ENCODE data around the gene DUXB. TPM values are rescaled to one million over a fixed set of nuclear protein-coding genes. Genes with fewer than 3 reads are reported as not detected.

Gene DUXB
- total RNA-seq, 1 experiment from 2014 or later: not detected

DNA sequence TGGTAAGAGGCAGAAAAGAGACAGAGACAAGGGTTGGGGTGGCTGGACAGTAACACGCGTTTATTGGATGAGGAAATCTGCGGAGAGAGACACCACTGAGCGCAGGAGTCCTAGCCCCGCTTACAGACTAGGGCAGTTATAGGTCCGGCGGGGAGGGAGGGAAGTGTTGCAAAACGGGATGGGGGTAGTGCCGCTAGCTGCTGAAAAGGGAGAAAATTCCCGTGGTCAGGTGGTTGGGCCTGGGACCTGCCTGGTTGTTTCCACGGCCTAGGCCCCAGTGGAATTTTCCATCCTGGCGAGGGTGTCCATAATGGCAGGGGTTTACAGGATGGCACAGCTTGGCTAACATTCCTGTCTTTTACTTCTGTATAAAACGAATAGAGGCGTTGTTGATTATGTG lies 19.0 kb downstream of the DUXB start:
- Mint-ChIP-seq H3K27ac (no peak overlapping the region), H3K4me3 (no peak overlapping the region), H3K4me1 (peaks cover 2 to 3% of the 10 kb centered on the region in 2 experiments; a peak in 2 of 4 replicates), H3K9me3 (peaks cover 39 to 45% of the 10 kb centered on the region in 2 experiments), H3K36me3 (ENCODE audit: insufficient read depth in 1 of 3, low read depth in 3 of 3) (peaks cover 20 to 29% (median 24%) of the 10 kb centered on the region in 3 experiments), H3K27me3 (ENCODE audit: low read depth) (peaks cover 2% of the 10 kb centered on the region; the same call in 1 of the 2 replicates)
- no peak overlapping the region for H2BK5ac ChIP-seq (ENCODE audit: insufficient read length, low read length)
- no peak overlapping the region for H3K9ac ChIP-seq (ENCODE audit: extremely low read depth, insufficient read length, low read length)
- H2AK5ac ChIP-seq (ENCODE audit: insufficient read length, low read length): no peak overlapping the region
- H3K4me2 ChIP-seq (ENCODE audit: insufficient read depth, insufficient read length, low read length): peak overlapping the region; percentile 5
- no CpG with 5 or more reads among the region's 14 CpGs for WGBS (ENCODE audit: extremely low coverage, insufficient read length, low lambda C conversion rate)
- peaks cover 28% of the 10 kb centered on the region for H3K9me3 ChIP-seq (ENCODE audit: control insufficient read depth, low read depth, low read length)
- H4K91ac ChIP-seq (ENCODE audit: insufficient read length, low read depth, low read length): no peak overlapping the region
- no peak for DNase-seq
- no peak overlapping the region for H2BK12ac ChIP-seq (ENCODE audit: insufficient read length, low read depth, low read length)
- H4K8ac ChIP-seq (replicated peaks; ENCODE audit: insufficient read length, low read depth, low read length): no peak overlapping the region
- no peak overlapping the region for H3K56ac ChIP-seq (ENCODE audit: insufficient read length, low read depth, low read length)
- H3T11ph ChIP-seq (ENCODE audit: low read length): no peak overlapping the region
- no peaks in the 10 kb centered on the region for H3K79me2 ChIP-seq (ENCODE audit: insufficient read depth, low read length)
- no peak overlapping the region for H2BK20ac ChIP-seq (ENCODE audit: low read depth, low read length, poor library complexity, severe bottlenecking)
- no peaks in the 10 kb centered on the region for H4K20me1 ChIP-seq (ENCODE audit: control insufficient read depth, insufficient read depth, insufficient read length)
- H3K14ac ChIP-seq (ENCODE audit: insufficient read depth, low read length): no peak overlapping the region
- TF ChIP-seq, protein P1, sequence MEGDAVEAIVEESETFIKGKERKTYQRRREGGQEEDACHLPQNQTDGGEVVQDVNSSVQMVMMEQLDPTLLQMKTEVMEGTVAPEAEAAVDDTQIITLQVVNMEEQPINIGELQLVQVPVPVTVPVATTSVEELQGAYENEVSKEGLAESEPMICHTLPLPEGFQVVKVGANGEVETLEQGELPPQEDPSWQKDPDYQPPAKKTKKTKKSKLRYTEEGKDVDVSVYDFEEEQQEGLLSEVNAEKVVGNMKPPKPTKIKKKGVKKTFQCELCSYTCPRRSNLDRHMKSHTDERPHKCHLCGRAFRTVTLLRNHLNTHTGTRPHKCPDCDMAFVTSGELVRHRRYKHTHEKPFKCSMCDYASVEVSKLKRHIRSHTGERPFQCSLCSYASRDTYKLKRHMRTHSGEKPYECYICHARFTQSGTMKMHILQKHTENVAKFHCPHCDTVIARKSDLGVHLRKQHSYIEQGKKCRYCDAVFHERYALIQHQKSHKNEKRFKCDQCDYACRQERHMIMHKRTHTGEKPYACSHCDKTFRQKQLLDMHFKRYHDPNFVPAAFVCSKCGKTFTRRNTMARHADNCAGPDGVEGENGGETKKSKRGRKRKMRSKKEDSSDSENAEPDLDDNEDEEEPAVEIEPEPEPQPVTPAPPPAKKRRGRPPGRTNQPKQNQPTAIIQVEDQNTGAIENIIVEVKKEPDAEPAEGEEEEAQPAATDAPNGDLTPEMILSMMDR (conservative IDR thresholded peaks at IDR 0.05): no peak
- no peaks in the 10 kb centered on the region for H3K23me2 ChIP-seq (ENCODE audit: insufficient read length, low read depth, low read length, poor library complexity, severe bottlenecking)
- H3K4ac ChIP-seq (ENCODE audit: low read depth, low read length): no peak overlapping the region
- no peak overlapping the region for H2AFZ ChIP-seq (ENCODE audit: low read length)
- no peak overlapping the region for H2BK15ac ChIP-seq (ENCODE audit: low read depth, low read length)
- H3K18ac ChIP-seq (ENCODE audit: insufficient read length, low read depth, low read length): no peak overlapping the region
- H3K4me1 ChIP-seq (ENCODE audit: insufficient read depth, low read length): no peaks in the 10 kb centered on the region
- no peak overlapping the region for H4K5ac ChIP-seq (ENCODE audit: insufficient read length, low read depth, low read length)
- no peak overlapping the region for H3K23ac ChIP-seq (ENCODE audit: insufficient read length, low read depth, low read length)
- no peak overlapping the region for H3K27ac ChIP-seq (ENCODE audit: insufficient read length, low read depth, low read length)
- no peak overlapping the region for H2BK120ac ChIP-seq (ENCODE audit: low read depth, low read length, poor library complexity, severe bottlenecking)
- no peaks in the 10 kb centered on the region for H3K27me3 ChIP-seq (ENCODE audit: insufficient read depth, low read length)
- H3K79me1 ChIP-seq (ENCODE audit: insufficient read depth, low read depth, low read length, poor library complexity, severe bottlenecking): no peaks in the 10 kb centered on the region

Measured in H9 (cell line).